Measurements from ENCODE around the gene PTPRD.

Gene PTPRD

GRCh38 chr9:8864545-8864896, 1748.3 kb downstream of the PTPRD start:
- Histone ChIP-seq H3K27me3 (ENCODE audit: control insufficient read depth in 1 of 2, insufficient read depth in 2 of 2, low read length in 2 of 2) (no peaks in the 10 kb centered on the region), H3K4me3 (ENCODE audit: low read length in 2 of 2) (no peak overlapping the region), H3K36me3 (ENCODE audit: control insufficient read depth in 2 of 2, insufficient read depth in 2 of 2, low read length in 2 of 2) (no peaks in the 10 kb centered on the region), H3K4me1 (ENCODE audit: control insufficient read depth, insufficient read depth, low read length) (no peaks in the 10 kb centered on the region), H3K9me3 (ENCODE audit: control insufficient read depth in 2 of 2, low read length in 2 of 2) (no peaks in the 10 kb centered on the region), H3K9ac (ENCODE audit: low read length in 2 of 2) (no peak overlapping the region), H3K27ac (ENCODE audit: low read length) (no peak overlapping the region)

- H3K36me3 ChIP-seq (ENCODE audit: control insufficient read depth in 2 of 2, insufficient read depth in 2 of 2, low read length in 2 of 2), result no peaks in the 10 kb centered on the region
- no peaks in the 10 kb centered on the region for H3K9me3 ChIP-seq (ENCODE audit: control insufficient read depth in 2 of 2, low read length in 2 of 2)
- no peak overlapping the region for H3K4me3 ChIP-seq (ENCODE audit: low read length in 2 of 2)
- no peaks in the 10 kb centered on the region for H3K27me3 ChIP-seq (ENCODE audit: control insufficient read depth in 1 of 2, insufficient read depth in 2 of 2, low read length in 2 of 2)
- H3K4me1 ChIP-seq (ENCODE audit: control insufficient read depth, insufficient read depth, low read length), result no peaks in the 10 kb centered on the region
- H3K9ac ChIP-seq (ENCODE audit: low read length in 2 of 2), result no peak overlapping the region
- no peak overlapping the region for H3K27ac ChIP-seq (ENCODE audit: low read length)
These were observed 1748.8 kb downstream of the PTPRD start for GRCh38 chr9:8863886-8864544.

GRCh38 chr9:8863069-8863468, 1749.7 kb downstream of the PTPRD start:
- no peak overlapping the region for H3K9ac ChIP-seq (ENCODE audit: low read length in 2 of 2)
- H3K27me3 ChIP-seq (ENCODE audit: control insufficient read depth in 1 of 2, insufficient read depth in 2 of 2, low read length in 2 of 2), result peaks cover 4 to 5% of the 10 kb centered on the region in 2 donors
- H3K9me3 ChIP-seq (ENCODE audit: control insufficient read depth in 2 of 2, low read length in 2 of 2), result no peaks in the 10 kb centered on the region
- no peak overlapping the region for H3K27ac ChIP-seq (ENCODE audit: low read length)
- H3K4me3 ChIP-seq (ENCODE audit: low read length in 2 of 2), result no peak overlapping the region
- no peaks in the 10 kb centered on the region for H3K36me3 ChIP-seq (ENCODE audit: control insufficient read depth in 2 of 2, insufficient read depth in 2 of 2, low read length in 2 of 2)
- peaks cover 5% of the 10 kb centered on the region for H3K4me1 ChIP-seq (ENCODE audit: control insufficient read depth, insufficient read depth, low read length)

GRCh38 chr9:8860925-8861324, 1751.9 kb downstream of the PTPRD start:
- Histone ChIP-seq H3K4me1 (ENCODE audit: control insufficient read depth, insufficient read depth, low read length) (peaks cover 13% of the 10 kb centered on the region), H3K27me3 (ENCODE audit: control insufficient read depth in 1 of 2, insufficient read depth in 2 of 2, low read length in 2 of 2) (peaks cover 8 to 20% of the 10 kb centered on the region in 2 donors), H3K9me3 (ENCODE audit: control insufficient read depth in 2 of 2, low read length in 2 of 2) (no peaks in the 10 kb centered on the region), H3K9ac (ENCODE audit: low read length in 2 of 2) (no peak overlapping the region), H3K4me3 (ENCODE audit: low read length in 2 of 2) (no peak overlapping the region), H3K27ac (ENCODE audit: low read length) (no peak overlapping the region), H3K36me3 (ENCODE audit: control insufficient read depth in 2 of 2, insufficient read depth in 2 of 2, low read length in 2 of 2) (no peaks in the 10 kb centered on the region)

GRCh38 chr9:8860086-8860485, 1752.7 kb downstream of the PTPRD start:
- Histone ChIP-seq H3K36me3 (ENCODE audit: control insufficient read depth in 2 of 2, insufficient read depth in 2 of 2, low read length in 2 of 2) (no peaks in the 10 kb centered on the region), H3K9me3 (ENCODE audit: control insufficient read depth in 2 of 2, low read length in 2 of 2) (no peaks in the 10 kb centered on the region), H3K27me3 (ENCODE audit: control insufficient read depth in 1 of 2, insufficient read depth in 2 of 2, low read length in 2 of 2) (peaks cover 8 to 20% of the 10 kb centered on the region in 2 donors), H3K4me1 (ENCODE audit: control insufficient read depth, insufficient read depth, low read length) (peaks cover 13% of the 10 kb centered on the region), H3K27ac (ENCODE audit: low read length) (no peak overlapping the region), H3K9ac (ENCODE audit: low read length in 2 of 2) (no peak overlapping the region), H3K4me3 (ENCODE audit: low read length in 2 of 2) (no peak overlapping the region)

GRCh38 chr9:8859416-8859815, 1753.4 kb downstream of the PTPRD start:
- H3K4me3 ChIP-seq (ENCODE audit: low read length in 2 of 2), result no peak overlapping the region
- no peak overlapping the region for H3K27ac ChIP-seq (ENCODE audit: low read length)
- no peak overlapping the region for H3K9ac ChIP-seq (ENCODE audit: low read length in 2 of 2)

GRCh38 chr9:8858596-8859161, 1754.1 kb downstream of the PTPRD start:
- H3K27ac ChIP-seq (ENCODE audit: low read length), result no peak overlapping the region
- H3K4me1 ChIP-seq (ENCODE audit: control insufficient read depth, insufficient read depth, low read length), result peaks cover 13% of the 10 kb centered on the region
- peaks cover 11 to 31% of the 10 kb centered on the region in 2 donors for H3K27me3 ChIP-seq (ENCODE audit: control insufficient read depth in 1 of 2, insufficient read depth in 2 of 2, low read length in 2 of 2)
- H3K36me3 ChIP-seq (ENCODE audit: control insufficient read depth in 2 of 2, insufficient read depth in 2 of 2, low read length in 2 of 2), result no peaks in the 10 kb centered on the region
- H3K9ac ChIP-seq (ENCODE audit: low read length in 2 of 2), result no peak overlapping the region
- H3K9me3 ChIP-seq (ENCODE audit: control insufficient read depth in 2 of 2, low read length in 2 of 2), result no peaks in the 10 kb centered on the region
- H3K4me3 ChIP-seq (ENCODE audit: low read length in 2 of 2), result peak overlapping the region in 1 of 2 donors; percentile 71

More at GRCh38 chr9:8859416-8859815, 1753.4 kb downstream of the PTPRD start:
- peaks cover 10 to 27% of the 10 kb centered on the region in 2 donors for H3K27me3 ChIP-seq (ENCODE audit: control insufficient read depth in 1 of 2, insufficient read depth in 2 of 2, low read length in 2 of 2)
- H3K36me3 ChIP-seq (ENCODE audit: control insufficient read depth in 2 of 2, insufficient read depth in 2 of 2, low read length in 2 of 2), result no peaks in the 10 kb centered on the region
- no peaks in the 10 kb centered on the region for H3K9me3 ChIP-seq (ENCODE audit: control insufficient read depth in 2 of 2, low read length in 2 of 2)
- peaks cover 13% of the 10 kb centered on the region for H3K4me1 ChIP-seq (ENCODE audit: control insufficient read depth, insufficient read depth, low read length)

GRCh38 chr9:8857926-8858595, 1754.7 kb downstream of the PTPRD start:
- Histone ChIP-seq H3K9ac (ENCODE audit: low read length in 2 of 2) (peak overlapping the region in 1 of 2 donors; percentile 14), H3K4me1 (ENCODE audit: control insufficient read depth, insufficient read depth, low read length) (peaks cover 13% of the 10 kb centered on the region), H3K4me3 (ENCODE audit: low read length in 2 of 2) (peak overlapping the region; percentile 30 to 71), H3K27ac (ENCODE audit: low read length) (no peak overlapping the region), H3K9me3 (ENCODE audit: control insufficient read depth in 2 of 2, low read length in 2 of 2) (no peaks in the 10 kb centered on the region), H3K27me3 (ENCODE audit: control insufficient read depth in 1 of 2, insufficient read depth in 2 of 2, low read length in 2 of 2) (peaks cover 11 to 36% of the 10 kb centered on the region in 2 donors), H3K36me3 (ENCODE audit: control insufficient read depth in 2 of 2, insufficient read depth in 2 of 2, low read length in 2 of 2) (no peaks in the 10 kb centered on the region)

GRCh38 chr9:8857068-8857925, 1755.5 kb downstream of the PTPRD start:
- H3K4me3 ChIP-seq (ENCODE audit: low read length in 2 of 2), result peak overlapping the region; percentile 57 to 71
- H3K9me3 ChIP-seq (ENCODE audit: control insufficient read depth in 2 of 2, low read length in 2 of 2), result no peaks in the 10 kb centered on the region
- H3K27me3 ChIP-seq (ENCODE audit: control insufficient read depth in 1 of 2, insufficient read depth in 2 of 2, low read length in 2 of 2), result peaks cover 12 to 43% of the 10 kb centered on the region in 2 donors
- no peaks in the 10 kb centered on the region for H3K36me3 ChIP-seq (ENCODE audit: control insufficient read depth in 2 of 2, insufficient read depth in 2 of 2, low read length in 2 of 2)
- H3K27ac ChIP-seq (ENCODE audit: low read length), result no peak overlapping the region
- H3K9ac ChIP-seq (ENCODE audit: low read length in 2 of 2), result peak overlapping the region in 1 of 2 donors; percentile 39
- H3K4me1 ChIP-seq (ENCODE audit: control insufficient read depth, insufficient read depth, low read length), result peaks cover 13% of the 10 kb centered on the region

GRCh38 chr9:8856396-8857067, 1756.3 kb downstream of the PTPRD start:
- peaks cover 16 to 46% of the 10 kb centered on the region in 2 donors for H3K27me3 ChIP-seq (ENCODE audit: control insufficient read depth in 1 of 2, insufficient read depth in 2 of 2, low read length in 2 of 2)
- peaks cover 13% of the 10 kb centered on the region for H3K4me1 ChIP-seq (ENCODE audit: control insufficient read depth, insufficient read depth, low read length)
- peak overlapping the region in 1 of 2 donors; percentile 39 for H3K9ac ChIP-seq (ENCODE audit: low read length in 2 of 2)
- H3K9me3 ChIP-seq (ENCODE audit: control insufficient read depth in 2 of 2, low read length in 2 of 2), result no peaks in the 10 kb centered on the region
- H3K36me3 ChIP-seq (ENCODE audit: control insufficient read depth in 2 of 2, insufficient read depth in 2 of 2, low read length in 2 of 2), result no peaks in the 10 kb centered on the region
- H3K27ac ChIP-seq (ENCODE audit: low read length), result no peak overlapping the region
- peak overlapping the region; percentile 57 to 71 for H3K4me3 ChIP-seq (ENCODE audit: low read length in 2 of 2)
